ENCODE results near the gene TNFAIP2.

DNA sequence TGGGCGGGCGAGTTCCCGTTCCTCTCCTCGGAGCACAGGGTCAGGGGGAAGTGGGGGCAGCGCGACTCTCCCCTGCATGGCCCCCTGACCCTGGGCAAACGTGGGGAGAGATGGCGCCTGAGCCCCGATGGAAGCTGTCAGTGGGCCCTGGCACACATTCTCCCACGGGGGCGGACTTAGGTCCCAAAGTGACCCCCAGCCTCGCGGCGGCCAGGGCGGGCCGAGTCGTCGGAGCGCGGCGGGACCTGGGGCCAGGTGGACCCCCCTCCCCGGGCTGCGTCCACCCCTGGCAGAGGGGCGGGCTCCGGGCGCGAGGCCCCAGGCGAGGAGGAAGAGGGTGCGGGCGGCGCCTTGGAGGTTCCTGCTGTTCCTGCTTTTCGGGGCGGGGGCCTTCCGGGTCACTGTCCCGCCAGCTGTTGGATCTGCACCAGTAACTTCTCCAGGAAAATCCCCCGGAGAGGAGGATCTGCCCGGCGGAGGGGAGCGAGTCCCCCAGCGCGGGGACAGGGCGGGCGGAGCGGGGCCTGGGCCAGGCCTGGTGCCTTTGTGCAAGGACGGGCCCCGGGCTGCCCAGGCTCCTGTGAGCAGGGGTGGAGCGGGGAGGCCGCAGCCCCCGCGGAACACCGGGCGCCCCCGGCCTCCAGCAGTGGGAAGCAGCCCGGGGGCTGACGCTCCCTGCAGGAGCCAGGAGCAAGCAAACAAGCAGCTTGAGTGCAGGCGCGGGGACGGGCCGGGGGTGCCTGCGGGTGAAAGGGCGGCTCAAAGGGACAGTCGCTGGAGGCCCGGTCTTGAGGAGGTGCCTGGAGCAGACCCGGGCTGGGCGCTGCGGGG, 15.3 kb downstream of the TNFAIP2 start:
- TF ChIP-seq GATA2 (IDR thresholded peaks at IDR 0.05; ENCODE audit: low read depth, low read length) (no peak), GATA3 (IDR thresholded peaks at IDR 0.05; ENCODE audit: low read depth, low read length) (no peak)

All from SH-SY5Y (cell line).